ENCODE results near the gene PCARE.
A peak's percentile ranks its signal among the peaks of the same experiment; 100 is the strongest.
"Not testable (repeated sequence)": the region's sequence is repeated elsewhere in the genome, so short reads cannot be mapped to it uniquely, and the experiment has no call there.

PCARE gene

DNA sequence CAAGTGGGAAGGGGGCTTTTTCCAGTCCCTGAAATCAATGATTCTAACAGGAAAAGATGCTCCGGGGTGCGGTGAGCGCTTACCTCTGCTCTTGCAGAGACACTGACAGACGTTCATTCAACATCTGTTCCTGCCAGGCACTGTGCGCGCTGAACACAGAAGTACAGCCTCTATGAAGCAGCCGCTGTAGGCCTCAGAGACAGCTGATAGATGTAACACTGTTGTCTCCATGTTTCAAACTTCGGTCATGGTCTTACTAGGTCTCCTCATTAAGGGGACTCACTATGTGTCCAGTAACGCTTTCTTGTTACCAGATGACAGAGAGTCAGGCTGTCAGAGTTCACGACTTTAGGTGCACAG lies 40.2 kb upstream of the PCARE start:
- Histone ChIP-seq H3K4me3 (peak overlapping the region; percentile 77), H3K9me3 (ENCODE audit: low read depth, low read length) (no peaks in the 10 kb centered on the region), H3K9ac (ENCODE audit: insufficient read length) (no peak overlapping the region), H3K27ac (no peak overlapping the region), H3K36me3 (ENCODE audit: insufficient read depth, low read length) (no peaks in the 10 kb centered on the region)
- no peak for DNase-seq (ENCODE audit: low read depth, low spot score)
- TF ChIP-seq FOXP2 (optimal IDR thresholded peaks at IDR 0.05; ENCODE audit: control extremely low read depth, extremely low read length, insufficient read depth), result no peak
- no peak for TF ChIP-seq EZH2 (IDR thresholded peaks at IDR 0.05)
- TF ChIP-seq POLR2AphosphoS5 (IDR thresholded peaks at IDR 0.05; ENCODE audit: borderline replicate concordance, low read depth, low read length), result no peak

DNA sequence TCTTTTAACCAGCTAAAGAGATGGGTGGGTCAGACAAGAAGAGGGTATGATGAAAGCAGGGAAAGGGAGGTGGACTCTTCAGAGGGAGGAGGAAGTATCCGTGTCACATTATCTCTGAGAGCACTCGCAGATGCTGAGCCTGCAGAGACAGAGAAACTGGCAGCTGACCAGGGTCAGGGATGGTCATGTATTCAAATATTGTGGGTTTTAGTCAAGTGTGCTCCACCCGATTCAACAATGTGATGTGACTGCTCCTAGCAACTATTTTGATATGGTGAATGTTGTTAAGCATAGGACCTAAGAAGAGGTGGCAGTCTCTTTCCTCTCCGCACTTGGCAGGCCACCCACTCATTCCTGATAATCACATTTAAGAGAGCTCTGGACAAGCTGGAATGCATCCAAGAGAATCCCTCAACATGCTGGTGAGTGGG lies 39.6 kb upstream of the PCARE start:
- no peak for DNase-seq (ENCODE audit: low read depth, low spot score)
- H3K9me3 ChIP-seq (ENCODE audit: low read depth, low read length), result no peaks in the 10 kb centered on the region
- no peak for TF ChIP-seq FOXP2 (optimal IDR thresholded peaks at IDR 0.05; ENCODE audit: control extremely low read depth, extremely low read length, insufficient read depth)
- no peak for TF ChIP-seq POLR2AphosphoS5 (IDR thresholded peaks at IDR 0.05; ENCODE audit: borderline replicate concordance, low read depth, low read length)
- no peak for TF ChIP-seq EZH2 (IDR thresholded peaks at IDR 0.05)
- no peak overlapping the region for H3K27ac ChIP-seq
- no peak overlapping the region for H3K4me3 ChIP-seq
- no peak overlapping the region for H3K9ac ChIP-seq (ENCODE audit: insufficient read length)
- H3K36me3 ChIP-seq (ENCODE audit: insufficient read depth, low read length), result no peaks in the 10 kb centered on the region

DNA sequence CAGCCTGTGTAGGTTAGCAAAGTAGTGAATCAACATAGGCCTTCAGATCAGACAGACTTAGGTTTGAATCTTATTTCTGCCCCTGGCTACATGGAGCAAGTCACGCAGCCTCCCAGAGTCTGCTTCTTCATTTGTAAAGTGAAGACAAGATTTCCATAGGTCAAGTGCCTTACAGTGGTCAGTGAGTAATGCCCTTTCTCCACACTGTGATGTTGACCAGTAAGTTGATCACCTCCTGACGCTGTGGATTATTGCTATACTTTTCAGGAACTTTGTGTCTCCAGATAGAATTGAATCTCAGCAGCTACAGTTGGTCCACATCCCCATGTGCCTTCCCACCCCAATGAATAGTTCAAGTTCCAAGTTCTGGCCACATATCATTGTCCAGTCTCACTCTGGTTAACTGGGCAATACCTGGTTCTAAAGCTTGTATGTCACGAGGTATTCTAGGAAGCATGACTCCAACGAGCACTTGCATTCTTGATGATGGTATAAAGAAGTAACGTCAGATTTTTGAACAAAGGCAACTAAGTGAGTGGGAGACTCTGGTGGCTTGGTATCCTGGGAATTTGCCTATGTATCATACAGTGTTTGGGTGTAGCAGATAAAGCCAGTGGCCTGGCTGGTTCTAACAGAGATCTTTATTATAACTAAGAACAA lies 38.8 kb upstream of the PCARE start:
- Histone ChIP-seq H3K9me3 (ENCODE audit: low read depth, low read length) (no peaks in the 10 kb centered on the region), H3K9ac (ENCODE audit: insufficient read length) (no peak overlapping the region), H3K36me3 (ENCODE audit: insufficient read depth, low read length) (no peaks in the 10 kb centered on the region), H3K27ac (no peak overlapping the region), H3K4me3 (no peak overlapping the region)
- DNase-seq (ENCODE audit: low read depth, low spot score), result no peak
- TF ChIP-seq POLR2AphosphoS5 (IDR thresholded peaks at IDR 0.05; ENCODE audit: borderline replicate concordance, low read depth, low read length) (no peak), EZH2 (IDR thresholded peaks at IDR 0.05) (no peak), FOXP2 (optimal IDR thresholded peaks at IDR 0.05; ENCODE audit: control extremely low read depth, extremely low read length, insufficient read depth) (no peak)

DNA sequence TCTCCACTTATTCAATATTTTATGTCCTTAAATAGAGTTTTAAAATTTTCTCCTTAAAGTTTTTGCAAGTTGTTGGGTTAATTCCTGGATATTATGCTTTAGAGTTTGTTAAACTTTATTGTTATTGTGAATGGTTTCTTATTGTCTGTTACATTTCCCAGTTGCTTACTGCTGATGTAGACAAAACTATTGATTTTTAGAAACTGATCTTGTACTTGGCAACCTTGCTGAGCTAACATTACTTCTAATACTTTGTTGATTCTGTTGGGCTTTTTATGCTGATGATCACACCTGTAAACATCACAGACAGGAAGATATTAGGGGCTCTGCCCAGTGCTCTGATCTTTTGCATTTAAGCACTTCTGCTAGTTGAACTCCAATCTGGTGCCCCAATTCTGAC lies 38.1 kb upstream of the PCARE start:
- Histone ChIP-seq H3K9ac (ENCODE audit: insufficient read length) (no peak overlapping the region), H3K4me3 (no peak overlapping the region), H3K27ac (no peak overlapping the region), H3K36me3 (ENCODE audit: insufficient read depth, low read length) (no peaks in the 10 kb centered on the region), H3K9me3 (ENCODE audit: low read depth, low read length) (no peaks in the 10 kb centered on the region)
- no peak for DNase-seq (ENCODE audit: low read depth, low spot score)
- TF ChIP-seq EZH2 (IDR thresholded peaks at IDR 0.05), result no peak
- TF ChIP-seq FOXP2 (optimal IDR thresholded peaks at IDR 0.05; ENCODE audit: control extremely low read depth, extremely low read length, insufficient read depth), result no peak
- TF ChIP-seq POLR2AphosphoS5 (IDR thresholded peaks at IDR 0.05; ENCODE audit: borderline replicate concordance, low read depth, low read length), result no peak

DNA sequence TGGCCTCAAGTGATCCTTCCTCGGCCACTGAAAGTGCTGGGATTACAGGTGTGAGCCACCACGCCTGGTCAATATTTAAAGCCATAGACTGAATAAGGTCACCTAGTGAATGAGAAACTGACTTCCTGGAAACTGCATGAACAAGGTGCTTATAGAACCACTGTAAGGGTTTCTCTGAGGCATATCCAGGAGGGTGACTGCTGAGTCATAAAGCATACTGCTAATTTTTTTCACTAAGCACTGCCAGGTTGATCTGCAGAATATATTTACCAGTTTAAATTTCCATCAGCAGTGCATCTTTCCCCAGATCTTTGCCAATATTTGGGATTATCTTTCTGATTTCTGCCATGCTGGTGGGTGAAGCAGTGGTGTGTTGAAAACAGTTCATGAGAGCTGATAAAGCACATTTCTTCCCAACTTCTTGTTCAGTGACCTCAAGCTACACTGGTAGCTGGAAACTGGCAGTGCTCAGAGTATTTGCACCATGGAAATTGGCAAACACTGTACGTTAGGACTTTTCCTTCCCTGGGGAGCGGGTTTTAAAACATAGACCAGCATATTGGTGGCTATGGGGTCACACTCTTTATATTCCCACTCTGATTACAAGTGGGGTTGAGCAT lies 36.7 kb upstream of the PCARE start:
- TF ChIP-seq FOXP2 (optimal IDR thresholded peaks at IDR 0.05; ENCODE audit: control extremely low read depth, extremely low read length, insufficient read depth) (no peak), EZH2 (IDR thresholded peaks at IDR 0.05) (no peak), POLR2AphosphoS5 (IDR thresholded peaks at IDR 0.05; ENCODE audit: borderline replicate concordance, low read depth, low read length) (no peak)
- Histone ChIP-seq H3K27ac (no peak overlapping the region), H3K4me3 (no peak overlapping the region), H3K9me3 (ENCODE audit: low read depth, low read length) (no peaks in the 10 kb centered on the region), H3K9ac (ENCODE audit: insufficient read length) (no peak overlapping the region), H3K36me3 (ENCODE audit: insufficient read depth, low read length) (no peaks in the 10 kb centered on the region)
- no peak for DNase-seq (ENCODE audit: low read depth, low spot score)

DNA sequence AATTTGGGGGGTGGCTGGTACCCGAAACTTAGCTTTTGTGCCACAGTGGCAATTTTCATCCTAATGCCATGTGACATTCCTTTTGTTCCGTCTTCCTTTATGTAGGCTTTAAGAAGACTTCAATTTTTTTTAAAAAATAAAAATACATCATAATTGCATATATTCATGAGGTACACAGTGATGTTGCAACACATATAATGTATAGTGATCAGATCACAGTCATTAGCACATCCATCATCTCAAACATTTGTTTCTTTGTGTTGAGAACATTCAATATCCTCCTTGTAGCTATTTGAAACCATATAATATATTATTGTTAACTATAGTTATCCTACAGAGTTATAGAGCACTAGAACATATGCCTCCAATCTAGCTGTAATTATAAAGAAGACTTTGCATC lies 34.9 kb upstream of the PCARE start:
- no peak overlapping the region for H3K9ac ChIP-seq (ENCODE audit: insufficient read length)
- H3K36me3 ChIP-seq (ENCODE audit: insufficient read depth, low read length), result no peaks in the 10 kb centered on the region
- TF ChIP-seq FOXP2 (optimal IDR thresholded peaks at IDR 0.05; ENCODE audit: control extremely low read depth, extremely low read length, insufficient read depth) (no peak), EZH2 (IDR thresholded peaks at IDR 0.05) (no peak), POLR2AphosphoS5 (IDR thresholded peaks at IDR 0.05; ENCODE audit: borderline replicate concordance, low read depth, low read length) (no peak)
- H3K9me3 ChIP-seq (ENCODE audit: low read depth, low read length), result no peaks in the 10 kb centered on the region
- no peak for DNase-seq (ENCODE audit: low read depth, low spot score)
- no peak overlapping the region for H3K27ac ChIP-seq
- no peak overlapping the region for H3K4me3 ChIP-seq

DNA sequence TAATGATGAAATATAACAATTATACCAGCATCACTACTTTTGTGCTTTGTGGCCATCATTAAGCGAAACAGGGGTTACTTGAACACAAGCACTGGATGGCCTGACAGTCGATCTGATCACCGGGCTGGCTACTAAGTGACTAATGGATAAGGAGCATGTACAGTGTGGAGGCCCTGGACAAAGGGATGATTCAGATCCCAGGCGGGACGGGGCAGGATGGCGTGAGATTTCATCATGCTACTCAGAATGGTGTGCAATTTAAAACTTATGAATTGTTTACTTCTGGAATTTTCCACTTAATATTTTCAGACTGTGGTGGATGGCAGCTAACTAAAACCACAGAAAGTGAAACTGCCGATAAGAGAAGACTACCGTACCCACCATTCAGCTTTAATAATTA lies 33.9 kb upstream of the PCARE start:
- Histone ChIP-seq H3K4me3 (no peak overlapping the region), H3K9me3 (ENCODE audit: low read depth, low read length) (no peaks in the 10 kb centered on the region), H3K36me3 (ENCODE audit: insufficient read depth, low read length) (no peaks in the 10 kb centered on the region), H3K27ac (no peak overlapping the region), H3K9ac (ENCODE audit: insufficient read length) (no peak overlapping the region)
- DNase-seq (ENCODE audit: low read depth, low spot score), result no peak
- TF ChIP-seq EZH2 (IDR thresholded peaks at IDR 0.05), result no peak
- no peak for TF ChIP-seq POLR2AphosphoS5 (IDR thresholded peaks at IDR 0.05; ENCODE audit: borderline replicate concordance, low read depth, low read length)
- no peak for TF ChIP-seq FOXP2 (optimal IDR thresholded peaks at IDR 0.05; ENCODE audit: control extremely low read depth, extremely low read length, insufficient read depth)

DNA sequence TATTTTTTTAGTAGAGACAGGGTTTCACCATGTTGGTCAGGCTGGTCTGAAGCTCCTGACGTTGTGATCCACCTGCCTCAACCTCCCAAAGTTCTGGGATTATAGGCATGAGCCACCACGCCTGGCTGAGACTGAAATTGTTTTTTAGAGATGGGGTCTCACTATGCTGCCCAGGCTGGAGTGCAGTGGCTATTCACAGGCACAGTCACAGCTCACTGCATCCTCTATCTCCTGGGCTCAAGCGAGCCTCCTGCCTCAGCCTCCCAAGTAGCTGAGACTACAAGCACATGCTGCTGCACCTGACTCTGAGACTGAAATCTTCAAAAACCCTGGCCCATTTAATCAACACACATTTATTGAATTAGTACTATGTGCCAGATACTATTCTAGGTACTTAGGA lies 33.2 kb upstream of the PCARE start:
- not testable (repeated sequence) for H3K27ac ChIP-seq; H3K36me3 ChIP-seq (ENCODE audit: insufficient read depth, low read length); H3K4me3 ChIP-seq; DNase-seq (ENCODE audit: low read depth, low spot score); H3K9ac ChIP-seq (ENCODE audit: insufficient read length); H3K9me3 ChIP-seq (ENCODE audit: low read depth, low read length)

DNA sequence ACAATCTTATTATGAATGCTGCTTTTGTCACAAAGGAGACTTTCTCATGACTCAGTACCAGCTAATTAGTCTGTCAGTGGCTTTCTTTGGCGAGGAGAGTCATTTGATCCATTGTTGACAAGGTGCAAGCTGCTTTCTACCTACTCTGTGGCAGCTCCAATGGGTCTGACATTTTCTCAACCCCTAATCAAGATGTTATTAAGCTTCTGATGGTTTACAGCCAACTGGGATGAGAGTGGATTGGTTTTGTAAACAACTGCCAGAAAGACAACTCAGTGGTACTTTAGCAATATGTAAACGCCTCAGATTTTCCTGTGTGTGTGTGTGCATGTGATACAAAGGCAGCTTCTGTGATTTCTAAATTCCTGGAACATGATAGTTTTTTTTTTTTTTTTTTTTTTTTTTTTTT lies 32.7 kb upstream of the PCARE start:
- no peaks in the 10 kb centered on the region for H3K36me3 ChIP-seq (ENCODE audit: insufficient read depth, low read length)
- H3K27ac ChIP-seq, result no peak overlapping the region
- TF ChIP-seq FOXP2 (optimal IDR thresholded peaks at IDR 0.05; ENCODE audit: control extremely low read depth, extremely low read length, insufficient read depth) (no peak), POLR2AphosphoS5 (IDR thresholded peaks at IDR 0.05; ENCODE audit: borderline replicate concordance, low read depth, low read length) (no peak), EZH2 (IDR thresholded peaks at IDR 0.05) (no peak)
- no peaks in the 10 kb centered on the region for H3K9me3 ChIP-seq (ENCODE audit: low read depth, low read length)
- no peak overlapping the region for H3K4me3 ChIP-seq
- no peak overlapping the region for H3K9ac ChIP-seq (ENCODE audit: insufficient read length)
- DNase-seq (ENCODE audit: low read depth, low spot score), result no peak

All from SK-N-MC (cell line).